K562 (cell line): ENCODE results near the gene TESK1. TPM values are rescaled to one million over a fixed set of nuclear protein-coding genes. Genes with fewer than 3 reads are reported as not detected.

Experiments used
- ATAC-seq: fragments of 200-7000 bp; cut with Tn5 transposase; 3 replicates; pipeline ENCODE4 v1.9.1; 2020; ENCODE audit warnings: moderate library complexity
- BruUV-seq: library from RNA; stranded (reverse); fragments of 400-500 nt; replicated peaks from 2 replicates; lab custom pipeline; 2021; lab: Mats Ljungman, UMichigan
- CTCF ChIA-PET: fragments of 300-600 bp; formaldehyde crosslinking; extraction: SDS; loops from one replicate; lab custom pipeline; 2021; ENCODE audit warnings: low intra/inter-chr PET ratio; lab: Yijun Ruan, JAX
- POLR2A ChIA-PET: fragments of 300-600, 350-650 bp; sonication (Branson Sonifier 250); formaldehyde crosslinking; extraction: SDS; loops from one replicate; lab custom pipeline; 2021; ENCODE audit warnings: antibody characterized with exemption, inconsistent platforms; lab: Yijun Ruan, JAX
- DNase-seq, 4 experiments: peaks; one replicate each; pipeline versions ENCODE4 v3.0.0 to v3.0.0-alpha.2; 2011 to 2018; ENCODE audit warnings: low spot score in 3 of 4, mixed read lengths in 3 of 4; ENCODE audit errors: extremely low read depth in 1 of 4
- FAIRE-seq: peaks from 2 replicates; lab custom pipeline; 2011; peaks lifted over from hg19 to GRCh38; lab: Jason Lieb, UNC
- H2AFZ ChIP-seq: 2 replicates; pipeline ENCODE4 v1.6.0; 2011; ENCODE audit warnings: low read depth, low read length, control low read depth, inconsistent platforms
- H3K27ac ChIP-seq: fragments of 200-600 bp; 3 replicates; pipeline ENCODE4 v1.8.0; 2011; ENCODE audit warnings: low read depth, mild to moderate bottlenecking, control low read depth, inconsistent platforms, low read length, moderate library complexity, mixed read lengths; ENCODE audit errors: extremely low read depth
- H3K27me3 ChIP-seq, 2 experiments: fragments of 300-600 bp in 1 of 2; 2 replicates in 1 of 2; 3 replicates in 1 of 2; pipeline versions ENCODE4 v1.6.0 to v1.8.0; 2011; ENCODE audit warnings: inconsistent platforms in 2 of 2, low read length in 2 of 2, mild to moderate bottlenecking in 1 of 2, mixed read lengths in 1 of 2, moderate library complexity in 1 of 2; ENCODE audit not compliant: control insufficient read depth in 2 of 2, insufficient read depth in 2 of 2
- H3K36me3 ChIP-seq: fragments of 300-600 bp; 3 replicates; pipeline ENCODE4 v1.8.0; 2011; ENCODE audit warnings: mild to moderate bottlenecking, low read length, inconsistent platforms; ENCODE audit not compliant: control insufficient read depth, insufficient read depth
- H3K4me1 ChIP-seq, 2 experiments: fragments of 200-600 bp in 1 of 2; replicated peaks in 1 of 2; 2 replicates in 1 of 2; 3 replicates in 1 of 2; pipeline versions ENCODE4 v1.5.1 to v1.8.0; 2011; ENCODE audit warnings: inconsistent platforms in 2 of 2, low read length in 2 of 2, mild to moderate bottlenecking in 1 of 2, mixed read lengths in 1 of 2, moderate library complexity in 1 of 2; ENCODE audit not compliant: control insufficient read depth in 2 of 2, insufficient read depth in 2 of 2
- H3K4me2 ChIP-seq: 2 replicates; pipeline ENCODE4 v1.6.1; 2011; ENCODE audit warnings: low read length, control low read depth, inconsistent platforms, mixed read lengths; ENCODE audit not compliant: insufficient read depth
- H3K4me3 ChIP-seq: fragments of 200-600 bp; sonication (generic), shearing (Covaris generic); 2 replicates; pipeline ENCODE4 v1.5.1; 2016; ENCODE audit warnings: control low read depth, inconsistent platforms
- H3K79me2 ChIP-seq: fragments of 200-600 bp; 3 replicates; pipeline ENCODE4 v1.8.0; 2011; ENCODE audit warnings: low read length, inconsistent platforms; ENCODE audit not compliant: control insufficient read depth, insufficient read depth
- H3K9ac ChIP-seq, 2 experiments: 2 replicates each; pipeline versions ENCODE4 v1.6.0 to v1.6.1; 2011; ENCODE audit warnings: low read depth in 2 of 2, low read length in 2 of 2, control low read depth in 1 of 2, inconsistent platforms in 1 of 2, mild to moderate bottlenecking in 1 of 2, mixed read lengths in 1 of 2; ENCODE audit not compliant: insufficient read depth in 1 of 2
- H3K9me1 ChIP-seq: one replicate; pipeline ENCODE4 v1.6.0; 2011; ENCODE audit warnings: inconsistent platforms, mild to moderate bottlenecking, low read length, moderate library complexity; ENCODE audit not compliant: control insufficient read depth, insufficient read depth
- H3K9me3 ChIP-seq: replicated peaks from 2 replicates; pipeline ENCODE4 v1.5.1; 2011; ENCODE audit warnings: low read depth, low read length, inconsistent platforms; ENCODE audit not compliant: control insufficient read depth, insufficient read depth
- H4K20me1 ChIP-seq: replicated peaks from 2 replicates; pipeline ENCODE4 v1.6.1; 2011; ENCODE audit warnings: low read length, inconsistent platforms, mixed read lengths; ENCODE audit not compliant: control insufficient read depth, insufficient read depth
- ARID1B ChIP-seq: fragments of 450-650 bp; IDR thresholded peaks from 2 replicates; pipeline ENCODE4 v1.6.1; 2016; ENCODE audit warnings: antibody characterized with exemption, mild to moderate bottlenecking, inconsistent platforms
- MCM5 ChIP-seq: fragments of 450-650 bp; IDR thresholded peaks from 2 replicates; pipeline ENCODE4 v1.6.1; 2016; ENCODE audit warnings: low read depth
- WGBS: fragments of 100-300 bp; shearing (Covaris generic); methylation state at CpG from one replicate; pipeline ENCODE4 v1.1.6; 2016; ENCODE audit warnings: low coverage, mixed read lengths; ENCODE audit not compliant: insufficient coverage; ENCODE audit errors: missing lambda C conversion rate; 5-methylcytosine and 5-hydroxymethylcytosine counted together
- in situ Hi-C: fragments of 300-500 bp; cut with MboI; formaldehyde crosslinking; loops from 4 replicates; pipeline ENCODE4 v1.15.0; 2018; ENCODE audit warnings: inconsistent platforms, mixed read lengths
- intact Hi-C: fragments of 100-400 bp; cut with micrococcal nuclease; formaldehyde crosslinking; loops from 2 replicates; pipeline ENCODE4 v1.14.2; 2022
- polyA plus RNA-seq, 8 experiments: library from polyadenylated mRNA; depleted of rRNA in 4 of 8; stranded (reverse) in 5 of 8; unstranded in 3 of 8; fragments of >200 nt; fragmentation: Nextera tagmentation in 2 of 8; fragmentation: Illumina TruSeq in 1 of 8; extraction: Ambion mirVana in 2 of 8; extraction: Trizol in 1 of 8; gene quantifications; 2 replicates each; pipeline versions ENCODE4 v1.2.1 to v1.2.3, GENCODE V29; 2011 to 2014; ENCODE audit warnings: inconsistent platforms in 1 of 8, missing spikeins in 1 of 8
- total RNA-seq, 7 experiments: library from RNA; depleted of rRNA in 6 of 7; stranded (reverse); fragments of >200 nt in 6 of 7; fragmentation: Illumina TruSeq in 2 of 7; extraction: Trizol in 2 of 7; gene quantifications; 2 replicates each; pipeline versions ENCODE4 v1.2.1 to v1.2.3, GENCODE V29; 2011 to 2021; ENCODE audit warnings: low replicate concordance in 1 of 7
- TF ChIP-seq, protein P1 (sequence below): fragments of 450-650 bp; conservative IDR thresholded peaks from 2 replicates; pipeline ENCODE4 v1.6.1; 2016; ENCODE audit warnings: missing genetic modification characterization, low read depth, mild to moderate bottlenecking, missing compliant biosample characterization, moderate library complexity
- TF ChIP-seq, protein P2 (sequence below): fragments of 450-650 bp; IDR thresholded peaks from 2 replicates; pipeline ENCODE4 v1.6.1; 2016; ENCODE audit warnings: missing biosample characterization, missing genetic modification characterization

The TESK1 gene
- total and polyA plus RNA-seq, 9 of the 15 experiments (the other 6 are each of a cell fraction or from before 2014, with no cell fraction given): 0.07 to 10.4 (median 4.1) TPM

DNA sequence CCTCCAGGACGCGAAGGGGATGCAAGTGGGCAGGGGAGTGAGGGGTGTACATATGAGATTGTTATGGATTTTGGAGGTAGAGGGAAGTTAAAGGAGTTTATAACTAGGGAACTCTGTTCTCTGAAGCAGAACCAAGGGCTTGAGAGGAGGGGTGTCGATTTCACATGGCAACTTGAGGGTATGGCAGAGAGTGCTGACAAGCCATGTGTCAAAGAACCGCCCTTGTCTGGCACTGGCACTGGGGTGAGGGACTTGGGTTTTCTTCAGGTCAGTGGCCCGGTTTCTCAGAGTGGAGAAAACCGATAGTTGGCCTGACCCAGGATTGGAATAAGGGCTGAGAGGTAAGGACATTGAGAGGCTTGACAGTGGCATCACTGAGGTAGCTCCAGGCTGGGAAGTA lies 47.7 kb upstream of the TESK1 start:
- Histone ChIP-seq H3K9me1 (no peaks in the 10 kb centered on the region), H3K4me2 (no peak overlapping the region), H2AFZ (no peak overlapping the region), H3K36me3 (peaks cover 21% of the 10 kb centered on the region; the same call in 1 of the 3 replicates)
- DNase-seq (no peak), FAIRE-seq (no peak), ATAC-seq (no peak)
- intact Hi-C loops (no loop called here), in situ Hi-C loops (loop anchor here (10.0 to 25.0 kb wide), 2 partner anchors 283 to 670 kb away; a partner anchor contains a TSS)
- no TSS peak for BruUV-seq
- POLR2A ChIA-PET: interaction anchor here (0.7 kb wide), 1 partner anchor 187 kb away, joined by 3 read pairs; no protein-coding TSS in a partner anchor
- WGBS: 85% methylated on average over 6 of the region's 6 CpGs
- TF ChIP-seq, protein P1, sequence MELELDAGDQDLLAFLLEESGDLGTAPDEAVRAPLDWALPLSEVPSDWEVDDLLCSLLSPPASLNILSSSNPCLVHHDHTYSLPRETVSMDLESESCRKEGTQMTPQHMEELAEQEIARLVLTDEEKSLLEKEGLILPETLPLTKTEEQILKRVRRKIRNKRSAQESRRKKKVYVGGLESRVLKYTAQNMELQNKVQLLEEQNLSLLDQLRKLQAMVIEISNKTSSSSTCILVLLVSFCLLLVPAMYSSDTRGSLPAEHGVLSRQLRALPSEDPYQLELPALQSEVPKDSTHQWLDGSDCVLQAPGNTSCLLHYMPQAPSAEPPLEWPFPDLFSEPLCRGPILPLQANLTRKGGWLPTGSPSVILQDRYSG: no peak
- TF ChIP-seq, protein P2, sequence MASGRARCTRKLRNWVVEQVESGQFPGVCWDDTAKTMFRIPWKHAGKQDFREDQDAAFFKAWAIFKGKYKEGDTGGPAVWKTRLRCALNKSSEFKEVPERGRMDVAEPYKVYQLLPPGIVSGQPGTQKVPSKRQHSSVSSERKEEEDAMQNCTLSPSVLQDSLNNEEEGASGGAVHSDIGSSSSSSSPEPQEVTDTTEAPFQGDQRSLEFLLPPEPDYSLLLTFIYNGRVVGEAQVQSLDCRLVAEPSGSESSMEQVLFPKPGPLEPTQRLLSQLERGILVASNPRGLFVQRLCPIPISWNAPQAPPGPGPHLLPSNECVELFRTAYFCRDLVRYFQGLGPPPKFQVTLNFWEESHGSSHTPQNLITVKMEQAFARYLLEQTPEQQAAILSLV (tag): no peak
- TF ChIP-seq MCM5 (no peak), ARID1B (no peak)
- TF ChIP-seq, all 486 proteins: peak for 0
- Histone ChIP-seq H4K20me1 (no peaks in the 10 kb centered on the region), H3K4me1 (peaks cover 0 to 3% of the 10 kb centered on the region in 2 experiments; a peak in 3 of 5 replicates), H3K79me2 (no peaks in the 10 kb centered on the region), H3K9ac (no peak overlapping the region), H3K27me3 (no peaks in the 10 kb centered on the region), H3K27ac (no peak overlapping the region), H3K9me3 (no peaks in the 10 kb centered on the region), H3K4me3 (no peak overlapping the region)
- CTCF ChIA-PET: no interaction called here
